Calu3 (cell line): Measurements from ENCODE around the gene NOL12. TPM values are rescaled to one million over a fixed set of nuclear protein-coding genes. Genes with fewer than 3 reads are reported as not detected.
"Not testable (repeated sequence)": the region's sequence is repeated elsewhere in the genome, so short reads cannot be mapped to it uniquely, and the experiment has no call there.

ENCODE experiments used
- BruUV-seq: library from RNA; stranded (reverse); fragments of 400-500 nt; replicated peaks from 2 replicates; lab custom pipeline; 2021; lab: Mats Ljungman, UMichigan
- CTCF ChIA-PET: fragments of 300-600 bp; sonication (Branson Sonifier 250); formaldehyde crosslinking; loops from one replicate; lab custom pipeline; 2022; ENCODE audit warnings: antibody characterized with exemption; lab: Charles Lee
- DNase-seq: peaks from one replicate; pipeline ENCODE4 v3.0.0; 2022
- H3K27ac Mint-ChIP-seq: one replicate; pipeline ENCODE4 v1.8.0; 2022; ENCODE audit warnings: mixed read lengths; ENCODE audit not compliant: unreplicated experiment
- H3K27me3 Mint-ChIP-seq: one replicate; pipeline ENCODE4 v1.8.0; 2022; ENCODE audit warnings: mixed read lengths; ENCODE audit not compliant: unreplicated experiment
- H3K36me3 Mint-ChIP-seq: one replicate; pipeline ENCODE4 v1.8.0; 2022; ENCODE audit warnings: mild to moderate bottlenecking, moderate library complexity, mixed read lengths; ENCODE audit not compliant: insufficient read depth, unreplicated experiment
- H3K4me1 Mint-ChIP-seq: one replicate; pipeline ENCODE4 v1.8.0; 2022; ENCODE audit warnings: mild to moderate bottlenecking, low read depth, mixed read lengths; ENCODE audit not compliant: unreplicated experiment
- H3K4me3 Mint-ChIP-seq: one replicate; pipeline ENCODE4 v1.8.0; 2022; ENCODE audit warnings: mild to moderate bottlenecking, low read depth, moderate library complexity, mixed read lengths; ENCODE audit not compliant: unreplicated experiment
- H3K9me3 Mint-ChIP-seq: one replicate; pipeline ENCODE4 v1.8.0; 2022; ENCODE audit warnings: low read depth, mixed read lengths; ENCODE audit not compliant: unreplicated experiment
- CTCF ChIP-seq: fragments of 200-600 bp; IDR thresholded peaks from one replicate; pipeline ENCODE4 v1.8.0; 2022; ENCODE audit warnings: antibody characterized with exemption; ENCODE audit not compliant: unreplicated experiment
- intact Hi-C: fragments of 100-400 bp; cut with micrococcal nuclease; formaldehyde crosslinking; loops from one replicate; pipeline ENCODE4 v1.10.0; 2022; ENCODE audit not compliant: unreplicated experiment
- total RNA-seq: library from RNA; stranded (reverse); gene quantifications from 2 replicates; pipeline ENCODE4 v1.2.3, GENCODE V29; 2022

NOL12 gene
- total RNA-seq, 1 experiment from 2014 or later, result 26.8 TPM

- no TSS peak for BruUV-seq
- no peaks in the 10 kb centered on the region for H3K27me3 Mint-ChIP-seq
- no peak for DNase-seq
- intact Hi-C loops, result no loop called here
- H3K36me3 Mint-ChIP-seq, result peaks cover 20% of the 10 kb centered on the region
- no peaks in the 10 kb centered on the region for H3K4me1 Mint-ChIP-seq
- TF ChIP-seq CTCF, result no peak
- CTCF ChIA-PET, result no interaction called here
- H3K27ac Mint-ChIP-seq, result no peak overlapping the region
- H3K9me3 Mint-ChIP-seq, result no peaks in the 10 kb centered on the region
- H3K4me3 Mint-ChIP-seq, result no peak overlapping the region
These were observed 35.5 kb upstream of the NOL12 start for GRCh38 chr22:37650463-37651136.

- Mint-ChIP-seq H3K4me3 (no peak overlapping the region), H3K27ac (no peak overlapping the region), H3K4me1 (peaks cover 14% of the 10 kb centered on the region), H3K27me3 (no peaks in the 10 kb centered on the region), H3K36me3 (peaks cover 29% of the 10 kb centered on the region), H3K9me3 (no peaks in the 10 kb centered on the region)
- intact Hi-C loops, result no loop called here
- DNase-seq, result no peak
- TF ChIP-seq CTCF, result no peak
- no TSS peak for BruUV-seq
- CTCF ChIA-PET, result interaction anchor here (2.1 kb wide), 1 partner anchor 11 kb away, joined by 4 read pairs; no protein-coding TSS in a partner anchor
These were observed 31.4 kb upstream of the NOL12 start for GRCh38 chr22:37654563-37655251.

- Mint-ChIP-seq H3K4me1 (peaks cover 19% of the 10 kb centered on the region), H3K4me3 (no peak overlapping the region)
- CTCF ChIA-PET, result interaction anchor here (2.1 kb wide), 1 partner anchor 12 kb away, joined by 4 read pairs; no protein-coding TSS in a partner anchor
These were observed 30.9 kb upstream of the NOL12 start for GRCh38 chr22:37655252-37655563.

GRCh38 chr22:37656583-37656982 lies 29.6 kb upstream of the NOL12 start:
- H3K4me1 Mint-ChIP-seq, result peaks cover 32% of the 10 kb centered on the region
- H3K27me3 Mint-ChIP-seq, H3K9me3 Mint-ChIP-seq, BruUV-seq, H3K4me3 Mint-ChIP-seq, intact Hi-C loops, H3K27ac Mint-ChIP-seq, DNase-seq: not testable (repeated sequence)
- CTCF ChIA-PET, result interaction anchor here (2.1 kb wide), 1 partner anchor 13 kb away, joined by 4 read pairs; no protein-coding TSS in a partner anchor
- H3K36me3 Mint-ChIP-seq, result peaks cover 31% of the 10 kb centered on the region

More at GRCh38 chr22:37655252-37655563, 30.9 kb upstream of the NOL12 start:
- DNase-seq, result no peak
- Mint-ChIP-seq H3K27me3 (no peaks in the 10 kb centered on the region), H3K27ac (no peak overlapping the region), H3K36me3 (peaks cover 31% of the 10 kb centered on the region), H3K9me3 (no peaks in the 10 kb centered on the region)
- no peak for TF ChIP-seq CTCF
- intact Hi-C loops, result no loop called here
- no TSS peak for BruUV-seq
